Naive thymus-derived CD4-positive, alpha-beta T cell (primary cell): ENCODE results near the gene SLC25A47. TPM values are rescaled to one million over a fixed set of nuclear protein-coding genes. Genes with fewer than 3 reads are reported as not detected.

Experiments
- ATAC-seq: fragments of 150-1000 bp; cut with Tn5 transposase; 2 replicates; pipeline ENCODE4 v1.10.0; 2021; ENCODE audit warnings: mild to moderate bottlenecking, moderate library complexity
- CTCF ChIA-PET: fragments of 350-600 bp; sonication (Branson Sonifier 250); formaldehyde crosslinking; loops from one replicate; lab custom pipeline; 2021; ENCODE audit warnings: antibody characterized with exemption; lab: Charles Lee
- POLR2A ChIA-PET: fragments of 350-600 bp; sonication (Branson Sonifier 250); formaldehyde crosslinking; loops from one replicate; lab custom pipeline; 2021; ENCODE audit warnings: antibody characterized with exemption, inconsistent platforms; lab: Charles Lee
- DNase-seq, 9 donors: peaks; one replicate each; pipeline versions ENCODE4 v3.0.0 to v3.0.0-alpha.2; 2020 to 2022; ENCODE audit warnings: mixed read lengths in 1 of 9
- H3K27ac ChIP-seq: one replicate; pipeline ENCODE4 v1.7.0; 2013; ENCODE audit warnings: mild to moderate bottlenecking, low read depth, low read length, moderate library complexity
- H3K27me3 ChIP-seq, 2 donors: one replicate each; pipeline ENCODE4 v1.7.0; 2013; ENCODE audit warnings: low read length in 2 of 2, mild to moderate bottlenecking in 2 of 2, moderate library complexity in 2 of 2; ENCODE audit not compliant: control insufficient read depth in 2 of 2, insufficient read depth in 2 of 2
- H3K36me3 ChIP-seq, 3 experiments: 1 replicate in 2 of 3; 2 replicates in 1 of 3; pipeline ENCODE4 v1.7.0; 2013; ENCODE audit warnings: low read length in 3 of 3, mild to moderate bottlenecking in 3 of 3, moderate library complexity in 1 of 3; ENCODE audit not compliant: insufficient read depth in 3 of 3, control insufficient read depth in 2 of 3
- H3K4me1 ChIP-seq, 2 donors: one replicate each; pipeline ENCODE4 v1.7.0; 2013; ENCODE audit warnings: low read length in 2 of 2, mild to moderate bottlenecking in 2 of 2, moderate library complexity in 1 of 2; ENCODE audit not compliant: control insufficient read depth in 2 of 2, insufficient read depth in 2 of 2
- H3K4me3 ChIP-seq: 2 replicates; pipeline ENCODE4 v1.7.0; 2013; ENCODE audit warnings: mild to moderate bottlenecking, low read length
- H3K9me3 ChIP-seq, 3 experiments: 1 replicate in 2 of 3; 2 replicates in 1 of 3; pipeline ENCODE4 v1.7.0; 2013; ENCODE audit warnings: low read length in 3 of 3; ENCODE audit not compliant: control insufficient read depth in 2 of 3
- H3K27ac Mint-ChIP-seq, 9 donors: one replicate each; pipeline ENCODE4 v1.8.0; 2020 to 2022; ENCODE audit warnings: mixed read lengths in 9 of 9, mild to moderate bottlenecking in 8 of 9, moderate library complexity in 5 of 9, inconsistent platforms in 2 of 9
- H3K27me3 Mint-ChIP-seq, 5 donors: one replicate each; pipeline ENCODE4 v1.8.0; 2021 to 2022; ENCODE audit warnings: mixed read lengths in 5 of 5, mild to moderate bottlenecking in 1 of 5
- H3K36me3 Mint-ChIP-seq, 5 donors: one replicate each; pipeline ENCODE4 v1.8.0; 2020 to 2022; ENCODE audit warnings: mixed read lengths in 5 of 5, mild to moderate bottlenecking in 3 of 5, inconsistent platforms in 1 of 5
- H3K4me1 Mint-ChIP-seq, 7 donors: one replicate each; pipeline ENCODE4 v1.8.0; 2020 to 2022; ENCODE audit warnings: mixed read lengths in 7 of 7, mild to moderate bottlenecking in 3 of 7, inconsistent platforms in 1 of 7
- H3K4me3 Mint-ChIP-seq, 10 donors: one replicate each; pipeline ENCODE4 v1.8.0; 2020 to 2022; ENCODE audit warnings: mild to moderate bottlenecking in 10 of 10, mixed read lengths in 10 of 10, moderate library complexity in 6 of 10, inconsistent platforms in 2 of 10
- H3K9me3 Mint-ChIP-seq, 11 donors: one replicate each; pipeline ENCODE4 v1.8.0; 2020 to 2022; ENCODE audit warnings: mixed read lengths in 11 of 11, mild to moderate bottlenecking in 4 of 11, inconsistent platforms in 1 of 11, moderate library complexity in 1 of 11
- intact Hi-C, 2 donors: fragments of 100-400 bp; cut with micrococcal nuclease; formaldehyde crosslinking; loops; one replicate each; pipeline ENCODE4 v1.15.1; 2023
- polyA plus RNA-seq, 2 donors: library from polyadenylated mRNA; unstranded; fragments of 300-500 nt; fragmentation: Illumina TruSeq; gene quantifications; one replicate each; pipeline ENCODE4 v1.2.3, GENCODE V29; 2021
- total RNA-seq, 6 experiments: library from RNA in 5 of 6; stranded (reverse) in 5 of 6; gene quantifications; 1 replicate in 5 of 6; 2 replicates in 1 of 6; pipeline ENCODE4 v1.2.3 and lab custom pipeline; 2021 to 2026

The SLC25A47 gene
- total and polyA plus RNA-seq, 7 experiments from 2014 or later = not detected

DNA sequence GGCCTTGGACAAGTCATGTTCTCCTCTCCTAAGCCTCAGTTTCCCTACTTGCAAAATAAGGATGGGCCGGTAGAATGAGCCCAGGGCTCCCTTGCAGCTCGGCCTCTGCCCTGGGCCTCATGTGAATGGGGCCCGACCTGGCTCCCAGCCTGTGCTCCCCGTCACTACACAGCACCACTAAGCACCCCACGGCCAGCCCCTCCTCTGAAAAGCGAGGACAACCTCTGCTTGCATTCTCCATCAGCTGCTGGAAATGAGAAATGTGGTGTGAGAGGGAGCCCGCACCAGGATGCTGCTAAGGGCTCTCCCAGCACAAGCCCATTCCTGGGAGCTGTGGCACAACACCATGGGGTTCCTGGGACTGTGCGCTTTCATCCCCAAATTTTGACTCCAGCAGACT is 10.2 kb downstream of the SLC25A47 start:
- DNase-seq (no peak), ATAC-seq (no peak)
- Histone ChIP-seq H3K27ac (no peak overlapping the region), H3K27me3 (no peaks in the 10 kb centered on the region), H3K4me1 (no peaks in the 10 kb centered on the region), H3K4me3 (no peak overlapping the region), H3K36me3 (peaks cover 0 to 19% (median 0%) of the 10 kb centered on the region in 3 experiments), H3K9me3 (no peaks in the 10 kb centered on the region)
- Mint-ChIP-seq H3K4me1 (peaks cover 0 to 2% (median 0%) of the 10 kb centered on the region in 7 donors), H3K9me3 (no peaks in the 10 kb centered on the region), H3K27me3 (no peaks in the 10 kb centered on the region), H3K36me3 (peaks cover 0 to 19% (median 3%) of the 10 kb centered on the region in 5 donors), H3K27ac (no peak overlapping the region), H3K4me3 (no peak overlapping the region)
- intact Hi-C loops = no loop called here
- ChIA-PET CTCF (no interaction called here), POLR2A (no interaction called here)

DNA sequence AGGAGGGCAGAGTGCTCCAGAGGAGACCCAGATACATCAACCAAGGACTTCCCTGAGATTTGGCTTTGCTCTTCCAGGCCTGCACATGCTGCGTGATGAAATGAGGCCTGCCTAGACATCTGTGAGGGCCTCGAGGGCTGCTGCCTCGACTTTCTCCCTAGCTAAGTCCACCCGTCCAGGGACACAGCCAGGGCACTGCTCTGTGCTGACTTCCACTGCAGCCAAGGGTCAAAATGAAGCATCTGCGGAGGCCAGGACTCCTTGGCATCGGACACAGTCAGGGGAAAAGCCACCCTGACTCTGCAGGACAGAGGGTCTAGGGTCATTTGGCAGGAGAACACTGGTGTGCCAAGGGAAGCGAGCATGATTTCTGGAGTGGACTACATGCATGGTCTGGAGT is 10.7 kb downstream of the SLC25A47 start:
- no peak for DNase-seq

DNA sequence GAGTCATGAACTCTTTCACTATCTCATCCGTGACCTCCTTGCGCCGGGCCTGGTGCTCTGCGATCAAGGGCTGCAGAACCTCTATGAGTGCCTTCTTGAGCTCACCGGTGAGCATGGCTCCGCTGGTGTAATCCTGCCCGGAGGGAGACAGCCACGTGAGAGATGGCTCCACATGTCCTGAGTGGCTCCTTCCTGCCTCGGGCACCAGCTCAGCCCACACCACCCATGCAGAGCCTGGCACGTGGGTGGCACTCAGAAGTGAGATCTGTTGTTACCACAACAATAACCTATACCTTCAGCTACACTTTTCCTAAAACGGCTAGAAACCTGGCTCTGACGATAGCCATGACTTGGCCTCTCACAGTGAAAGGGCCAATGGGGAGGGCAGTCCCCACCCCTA is 11.8 kb downstream of the SLC25A47 start:
- Mint-ChIP-seq H3K4me3 (no peak overlapping the region), H3K27me3 (no peaks in the 10 kb centered on the region), H3K36me3 (peaks cover 0 to 23% (median 3%) of the 10 kb centered on the region in 5 donors), H3K27ac (peak overlapping the region in 1 of 9 donors; percentile 33), H3K4me1 (peaks cover 0 to 6% (median 0%) of the 10 kb centered on the region in 7 donors), H3K9me3 (no peaks in the 10 kb centered on the region)
- H3K36me3 ChIP-seq = peaks cover 0 to 20% (median 0%) of the 10 kb centered on the region in 3 experiments
- intact Hi-C loops = no loop called here
- H3K4me1 ChIP-seq = no peaks in the 10 kb centered on the region
- H3K9me3 ChIP-seq = no peaks in the 10 kb centered on the region
- ATAC-seq (no peak), DNase-seq (no peak)
- POLR2A ChIA-PET = no interaction called here
- H3K27ac ChIP-seq = no peak overlapping the region
- H3K4me3 ChIP-seq = no peak overlapping the region
- H3K27me3 ChIP-seq = no peaks in the 10 kb centered on the region
- CTCF ChIA-PET = no interaction called here

More for the DNA sequence above, 10.7 kb downstream of the SLC25A47 start:
- Mint-ChIP-seq H3K4me3 (no peak overlapping the region), H3K9me3 (no peaks in the 10 kb centered on the region), H3K4me1 (peaks cover 0 to 2% (median 0%) of the 10 kb centered on the region in 7 donors), H3K27me3 (no peaks in the 10 kb centered on the region), H3K27ac (no peak overlapping the region), H3K36me3 (peaks cover 0 to 19% (median 3%) of the 10 kb centered on the region in 5 donors)
- H3K9me3 ChIP-seq = no peaks in the 10 kb centered on the region
- ChIA-PET POLR2A (no interaction called here), CTCF (no interaction called here)
- intact Hi-C loops = no loop called here
- H3K27ac ChIP-seq = no peak overlapping the region
- peaks cover 0 to 19% (median 0%) of the 10 kb centered on the region in 3 experiments for H3K36me3 ChIP-seq
- ATAC-seq = no peak
- H3K4me3 ChIP-seq = no peak overlapping the region
- H3K27me3 ChIP-seq = no peaks in the 10 kb centered on the region
- H3K4me1 ChIP-seq = no peaks in the 10 kb centered on the region

DNA sequence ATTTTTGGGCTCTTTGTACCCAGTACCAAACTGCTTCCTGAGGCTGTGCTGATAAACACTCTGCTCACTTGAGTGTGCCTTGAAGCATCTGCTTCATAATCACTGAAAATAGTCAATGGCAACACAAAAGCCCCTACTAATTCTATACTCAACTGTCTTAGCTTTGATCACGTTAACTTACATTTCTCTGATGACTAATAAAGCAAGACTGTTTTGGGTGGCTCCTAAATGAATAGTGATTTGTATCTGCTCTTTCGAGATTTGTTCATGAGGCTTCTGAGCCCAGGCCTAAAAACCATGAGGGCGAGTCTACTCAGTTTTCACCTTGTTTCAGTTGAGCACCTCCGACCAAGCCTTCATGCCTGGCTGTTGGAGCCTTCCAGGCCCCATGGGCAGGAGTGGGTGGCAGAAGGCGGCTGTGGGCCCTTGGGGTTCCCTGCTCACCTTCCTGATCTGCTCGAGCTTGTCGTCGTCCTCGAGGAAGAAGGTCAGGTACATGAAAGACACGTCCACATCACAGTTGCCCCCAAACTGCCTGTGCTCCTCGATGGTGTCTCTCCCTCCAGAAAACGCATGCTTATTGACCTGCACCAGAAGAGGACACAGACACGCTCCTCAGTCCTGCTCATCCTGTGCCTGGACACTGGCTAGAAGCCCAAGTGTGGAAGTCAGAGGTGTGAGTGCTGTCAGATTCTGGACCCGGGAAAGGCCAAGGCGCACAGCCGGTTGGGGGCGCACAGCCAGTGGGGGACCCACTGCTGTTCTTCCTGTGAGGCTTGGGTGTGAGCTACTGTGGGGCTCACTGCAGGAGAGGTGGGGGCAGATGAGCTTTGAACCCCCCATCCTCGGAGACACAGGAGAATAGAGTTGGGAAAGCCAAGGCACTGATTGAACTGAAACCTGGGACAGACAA is 13.7 kb downstream of the SLC25A47 start:
- peaks cover 0 to 36% (median 3%) of the 10 kb centered on the region in 5 donors for H3K36me3 Mint-ChIP-seq
- H3K27ac Mint-ChIP-seq = peak overlapping the region in 1 of 9 donors; percentile 60
- CTCF ChIA-PET = no interaction called here
- Histone ChIP-seq H3K4me3 (no peak overlapping the region), H3K36me3 (peaks cover 0 to 29% (median 0%) of the 10 kb centered on the region in 3 experiments), H3K27me3 (no peaks in the 10 kb centered on the region), H3K27ac (no peak overlapping the region), H3K9me3 (no peaks in the 10 kb centered on the region), H3K4me1 (no peaks in the 10 kb centered on the region)
- H3K9me3 Mint-ChIP-seq = no peaks in the 10 kb centered on the region
- ATAC-seq (no peak), DNase-seq (no peak)
- POLR2A ChIA-PET = interaction anchor here (0.6 kb wide), 1 partner anchor 32 kb away, joined by 7 read pairs; no protein-coding TSS in a partner anchor
- H3K4me1 Mint-ChIP-seq = peaks cover 0 to 25% (median 0%) of the 10 kb centered on the region in 7 donors
- H3K4me3 Mint-ChIP-seq = no peak overlapping the region
- no peaks in the 10 kb centered on the region for H3K27me3 Mint-ChIP-seq
- intact Hi-C loops = no loop called here

DNA sequence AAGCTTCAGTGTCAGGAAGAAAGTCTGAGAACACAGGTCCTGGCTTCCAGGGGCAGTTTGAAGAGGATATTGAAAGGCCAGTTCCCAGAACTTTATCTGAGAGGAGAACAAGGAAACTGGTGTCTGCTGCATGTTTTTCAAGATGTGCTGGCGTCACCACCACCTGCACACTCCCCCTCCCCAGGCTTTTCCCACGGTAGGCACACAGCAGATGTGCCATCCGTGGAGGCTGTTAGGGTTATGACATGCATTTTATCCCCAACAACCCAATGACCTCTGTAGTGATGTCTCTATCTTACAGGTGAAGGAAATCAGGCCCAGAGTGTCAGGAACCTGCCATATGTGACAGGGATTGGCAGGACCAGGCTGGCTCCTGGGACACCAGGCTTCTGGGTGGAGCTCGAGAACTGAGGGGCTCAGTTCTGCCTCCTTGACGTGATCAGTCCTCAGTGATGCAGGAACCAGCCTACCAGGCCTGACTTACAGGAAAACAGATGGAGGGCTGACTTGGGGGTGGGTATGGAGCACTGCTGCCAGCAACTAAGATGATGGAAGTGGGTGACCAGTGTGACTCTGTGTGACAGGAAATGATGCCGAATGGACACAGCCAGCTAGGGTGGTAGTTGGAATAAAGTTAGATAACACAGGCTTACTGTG is 16.8 kb downstream of the SLC25A47 start:
- no peaks in the 10 kb centered on the region for H3K4me1 ChIP-seq
- CTCF ChIA-PET = no interaction called here
- H3K4me3 ChIP-seq = no peak overlapping the region
- DNase-seq = no peak
- Mint-ChIP-seq H3K9me3 (no peaks in the 10 kb centered on the region), H3K27me3 (no peaks in the 10 kb centered on the region), H3K4me1 (peaks cover 0 to 32% (median 0%) of the 10 kb centered on the region in 7 donors), H3K27ac (peak overlapping the region in 6 of 9 donors; percentile 27 to 75 (median 70)), H3K4me3 (peak overlapping the region in 1 of 10 donors; percentile 9), H3K36me3 (peaks cover 0 to 38% (median 11%) of the 10 kb centered on the region in 5 donors)
- H3K36me3 ChIP-seq = peaks cover 0 to 34% (median 0%) of the 10 kb centered on the region in 3 experiments
- POLR2A ChIA-PET = interaction anchor here (0.6 kb wide), 1 partner anchor 68 kb away, joined by 3 read pairs; no protein-coding TSS in a partner anchor
- no peak for ATAC-seq
- intact Hi-C loops = no loop called here
- H3K27ac ChIP-seq = no peak overlapping the region
- no peaks in the 10 kb centered on the region for H3K9me3 ChIP-seq
- no peaks in the 10 kb centered on the region for H3K27me3 ChIP-seq

DNA sequence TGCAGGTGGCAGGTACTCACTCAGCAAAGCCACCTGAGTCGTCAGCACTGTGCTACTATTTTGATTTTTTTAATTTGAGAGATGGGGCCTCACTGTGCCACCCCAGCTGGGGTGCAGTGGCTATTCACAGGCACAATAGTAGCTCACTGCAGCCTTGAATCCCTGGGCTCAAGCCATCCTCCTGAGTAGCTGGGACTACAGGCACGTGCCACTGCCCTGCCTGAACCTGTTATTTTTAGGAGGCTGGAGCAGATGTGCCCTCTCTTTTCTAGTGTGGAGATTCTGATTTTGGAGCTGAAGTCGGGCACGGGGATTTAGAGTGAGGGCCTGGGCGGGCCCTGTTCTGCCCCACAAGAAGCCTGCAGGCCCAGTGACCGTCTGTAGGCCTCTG is 17.3 kb downstream of the SLC25A47 start:
- H3K27ac ChIP-seq = no peak overlapping the region
- intact Hi-C loops = no loop called here
- ChIA-PET CTCF (no interaction called here), POLR2A (no interaction called here)
- no peaks in the 10 kb centered on the region for H3K9me3 ChIP-seq
- DNase-seq (no peak), ATAC-seq (no peak)
- no peaks in the 10 kb centered on the region for H3K9me3 Mint-ChIP-seq
- peak overlapping the region in 2 of 9 donors; percentile 75 for H3K27ac Mint-ChIP-seq
- no peak overlapping the region for H3K4me3 Mint-ChIP-seq
- no peak overlapping the region for H3K4me3 ChIP-seq
- no peaks in the 10 kb centered on the region for H3K27me3 ChIP-seq
- H3K4me1 ChIP-seq = no peaks in the 10 kb centered on the region
- H3K36me3 Mint-ChIP-seq = peaks cover 0 to 35% (median 11%) of the 10 kb centered on the region in 5 donors
- H3K27me3 Mint-ChIP-seq = no peaks in the 10 kb centered on the region
- peaks cover 0 to 34% (median 0%) of the 10 kb centered on the region in 3 experiments for H3K36me3 ChIP-seq
- peaks cover 0 to 32% (median 0%) of the 10 kb centered on the region in 7 donors for H3K4me1 Mint-ChIP-seq
